ENCODE results near the gene IQGAP3. TPM values are rescaled to one million over a fixed set of nuclear protein-coding genes. Genes with fewer than 3 reads are reported as not detected.
A peak's percentile ranks its signal among the peaks of the same experiment; 100 is the strongest.

The IQGAP3 gene
- total and polyA plus RNA-seq, 2 experiments from 2014 or later = 11.9 to 31.8 TPM

DNA sequence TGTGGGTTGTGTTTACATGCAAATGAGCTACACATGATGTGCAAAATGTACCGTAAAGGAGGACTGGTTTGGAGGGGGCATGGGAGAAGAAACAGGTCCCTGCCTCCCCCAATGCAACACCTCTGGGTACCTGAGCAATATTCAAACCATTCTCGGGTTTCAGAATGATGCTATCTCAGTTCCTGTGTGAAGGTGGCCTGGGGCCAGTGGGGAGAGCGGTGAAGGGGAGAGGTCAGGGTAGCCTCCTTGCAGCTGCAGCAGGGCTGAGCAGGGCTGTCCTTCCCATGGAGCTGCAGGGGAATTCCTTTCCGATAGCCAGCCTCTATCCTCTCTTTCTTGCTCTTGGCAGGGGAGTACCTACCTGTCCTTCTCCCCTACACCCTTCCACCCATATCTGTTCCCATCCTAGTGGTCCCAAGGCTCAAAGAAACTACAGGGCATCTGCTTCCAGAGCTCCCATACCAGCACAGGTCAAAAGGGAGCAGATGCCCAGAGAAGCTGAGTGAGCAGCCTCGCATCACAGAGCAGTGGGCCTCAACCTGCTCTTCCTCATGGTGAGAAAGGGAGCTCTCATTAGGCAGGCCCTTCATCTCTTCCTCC, 83.7 kb downstream of the IQGAP3 start:
- Mint-ChIP-seq H3K4me1 (peaks cover 55% of the 10 kb centered on the region), H3K36me3 (ENCODE audit: low read depth) (peaks cover 3% of the 10 kb centered on the region; the same call in 2 of the 3 replicates), H3K4me3 (no peak overlapping the region; the same call in 2 of the 3 replicates), H3K27ac (no peak overlapping the region; the same call in 1 of the 2 replicates), H3K27me3 (ENCODE audit: insufficient read depth, low read depth, poor library complexity) (peaks cover 14% of the 10 kb centered on the region), H3K9me3 (no peaks in the 10 kb centered on the region; the same call in 2 of the 3 replicates)
- peak overlapping the region; percentile 80; the same call in 1 of the 2 replicates for H3K4me2 ChIP-seq
- no peaks in the 10 kb centered on the region for H3K9me2 ChIP-seq (ENCODE audit: insufficient read depth)
- H3K79me2 ChIP-seq (replicated peaks; ENCODE audit: insufficient read depth) = peaks cover 59% of the 10 kb centered on the region
- no peak overlapping the region for H3K27ac ChIP-seq (ENCODE audit: low read depth)
- peaks cover 7% of the 10 kb centered on the region for H4K20me1 ChIP-seq (replicated peaks; ENCODE audit: insufficient read depth)
- TF ChIP-seq ZNF114 (CRISPR knock-in tag; IDR thresholded peaks at IDR 0.05) (no peak), STAT1 (IDR thresholded peaks at IDR 0.05; ENCODE audit: unreplicated experiment) (no peak), JUNB (IDR thresholded peaks at IDR 0.05; ENCODE audit: unreplicated experiment) (no peak), EZH2 (IDR thresholded peaks at IDR 0.05; ENCODE audit: low read depth, unreplicated experiment) (no peak), POLR2AphosphoS5 (IDR thresholded peaks at IDR 0.05; ENCODE audit: low read depth) (no peak), CREB1 (CRISPR knock-in tag; IDR thresholded peaks at IDR 0.05; ENCODE audit: low read depth) (no peak), EZH2phosphoT487 (IDR thresholded peaks at IDR 0.05; ENCODE audit: unreplicated experiment) (no peak), NANOG (IDR thresholded peaks at IDR 0.05; ENCODE audit: borderline replicate concordance) (no peak), ZNF331 (CRISPR knock-in tag; IDR thresholded peaks at IDR 0.05; ENCODE audit: low read depth) (no peak)
- TF ChIP-seq, protein P1, sequence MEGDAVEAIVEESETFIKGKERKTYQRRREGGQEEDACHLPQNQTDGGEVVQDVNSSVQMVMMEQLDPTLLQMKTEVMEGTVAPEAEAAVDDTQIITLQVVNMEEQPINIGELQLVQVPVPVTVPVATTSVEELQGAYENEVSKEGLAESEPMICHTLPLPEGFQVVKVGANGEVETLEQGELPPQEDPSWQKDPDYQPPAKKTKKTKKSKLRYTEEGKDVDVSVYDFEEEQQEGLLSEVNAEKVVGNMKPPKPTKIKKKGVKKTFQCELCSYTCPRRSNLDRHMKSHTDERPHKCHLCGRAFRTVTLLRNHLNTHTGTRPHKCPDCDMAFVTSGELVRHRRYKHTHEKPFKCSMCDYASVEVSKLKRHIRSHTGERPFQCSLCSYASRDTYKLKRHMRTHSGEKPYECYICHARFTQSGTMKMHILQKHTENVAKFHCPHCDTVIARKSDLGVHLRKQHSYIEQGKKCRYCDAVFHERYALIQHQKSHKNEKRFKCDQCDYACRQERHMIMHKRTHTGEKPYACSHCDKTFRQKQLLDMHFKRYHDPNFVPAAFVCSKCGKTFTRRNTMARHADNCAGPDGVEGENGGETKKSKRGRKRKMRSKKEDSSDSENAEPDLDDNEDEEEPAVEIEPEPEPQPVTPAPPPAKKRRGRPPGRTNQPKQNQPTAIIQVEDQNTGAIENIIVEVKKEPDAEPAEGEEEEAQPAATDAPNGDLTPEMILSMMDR (conservative IDR thresholded peaks at IDR 0.05; ENCODE audit: low read depth in 2 of 2) = no peak
- TF ChIP-seq, protein P2, sequence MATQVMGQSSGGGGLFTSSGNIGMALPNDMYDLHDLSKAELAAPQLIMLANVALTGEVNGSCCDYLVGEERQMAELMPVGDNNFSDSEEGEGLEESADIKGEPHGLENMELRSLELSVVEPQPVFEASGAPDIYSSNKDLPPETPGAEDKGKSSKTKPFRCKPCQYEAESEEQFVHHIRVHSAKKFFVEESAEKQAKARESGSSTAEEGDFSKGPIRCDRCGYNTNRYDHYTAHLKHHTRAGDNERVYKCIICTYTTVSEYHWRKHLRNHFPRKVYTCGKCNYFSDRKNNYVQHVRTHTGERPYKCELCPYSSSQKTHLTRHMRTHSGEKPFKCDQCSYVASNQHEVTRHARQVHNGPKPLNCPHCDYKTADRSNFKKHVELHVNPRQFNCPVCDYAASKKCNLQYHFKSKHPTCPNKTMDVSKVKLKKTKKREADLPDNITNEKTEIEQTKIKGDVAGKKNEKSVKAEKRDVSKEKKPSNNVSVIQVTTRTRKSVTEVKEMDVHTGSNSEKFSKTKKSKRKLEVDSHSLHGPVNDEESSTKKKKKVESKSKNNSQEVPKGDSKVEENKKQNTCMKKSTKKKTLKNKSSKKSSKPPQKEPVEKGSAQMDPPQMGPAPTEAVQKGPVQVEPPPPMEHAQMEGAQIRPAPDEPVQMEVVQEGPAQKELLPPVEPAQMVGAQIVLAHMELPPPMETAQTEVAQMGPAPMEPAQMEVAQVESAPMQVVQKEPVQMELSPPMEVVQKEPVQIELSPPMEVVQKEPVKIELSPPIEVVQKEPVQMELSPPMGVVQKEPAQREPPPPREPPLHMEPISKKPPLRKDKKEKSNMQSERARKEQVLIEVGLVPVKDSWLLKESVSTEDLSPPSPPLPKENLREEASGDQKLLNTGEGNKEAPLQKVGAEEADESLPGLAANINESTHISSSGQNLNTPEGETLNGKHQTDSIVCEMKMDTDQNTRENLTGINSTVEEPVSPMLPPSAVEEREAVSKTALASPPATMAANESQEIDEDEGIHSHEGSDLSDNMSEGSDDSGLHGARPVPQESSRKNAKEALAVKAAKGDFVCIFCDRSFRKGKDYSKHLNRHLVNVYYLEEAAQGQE (IDR thresholded peaks at IDR 0.05; ENCODE audit: unreplicated experiment) = no peak
- TF ChIP-seq, protein P3, sequence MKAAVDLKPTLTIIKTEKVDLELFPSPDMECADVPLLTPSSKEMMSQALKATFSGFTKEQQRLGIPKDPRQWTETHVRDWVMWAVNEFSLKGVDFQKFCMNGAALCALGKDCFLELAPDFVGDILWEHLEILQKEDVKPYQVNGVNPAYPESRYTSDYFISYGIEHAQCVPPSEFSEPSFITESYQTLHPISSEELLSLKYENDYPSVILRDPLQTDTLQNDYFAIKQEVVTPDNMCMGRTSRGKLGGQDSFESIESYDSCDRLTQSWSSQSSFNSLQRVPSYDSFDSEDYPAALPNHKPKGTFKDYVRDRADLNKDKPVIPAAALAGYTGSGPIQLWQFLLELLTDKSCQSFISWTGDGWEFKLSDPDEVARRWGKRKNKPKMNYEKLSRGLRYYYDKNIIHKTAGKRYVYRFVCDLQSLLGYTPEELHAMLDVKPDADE (IDR thresholded peaks at IDR 0.05) = no peak
- TF ChIP-seq, protein P4, sequence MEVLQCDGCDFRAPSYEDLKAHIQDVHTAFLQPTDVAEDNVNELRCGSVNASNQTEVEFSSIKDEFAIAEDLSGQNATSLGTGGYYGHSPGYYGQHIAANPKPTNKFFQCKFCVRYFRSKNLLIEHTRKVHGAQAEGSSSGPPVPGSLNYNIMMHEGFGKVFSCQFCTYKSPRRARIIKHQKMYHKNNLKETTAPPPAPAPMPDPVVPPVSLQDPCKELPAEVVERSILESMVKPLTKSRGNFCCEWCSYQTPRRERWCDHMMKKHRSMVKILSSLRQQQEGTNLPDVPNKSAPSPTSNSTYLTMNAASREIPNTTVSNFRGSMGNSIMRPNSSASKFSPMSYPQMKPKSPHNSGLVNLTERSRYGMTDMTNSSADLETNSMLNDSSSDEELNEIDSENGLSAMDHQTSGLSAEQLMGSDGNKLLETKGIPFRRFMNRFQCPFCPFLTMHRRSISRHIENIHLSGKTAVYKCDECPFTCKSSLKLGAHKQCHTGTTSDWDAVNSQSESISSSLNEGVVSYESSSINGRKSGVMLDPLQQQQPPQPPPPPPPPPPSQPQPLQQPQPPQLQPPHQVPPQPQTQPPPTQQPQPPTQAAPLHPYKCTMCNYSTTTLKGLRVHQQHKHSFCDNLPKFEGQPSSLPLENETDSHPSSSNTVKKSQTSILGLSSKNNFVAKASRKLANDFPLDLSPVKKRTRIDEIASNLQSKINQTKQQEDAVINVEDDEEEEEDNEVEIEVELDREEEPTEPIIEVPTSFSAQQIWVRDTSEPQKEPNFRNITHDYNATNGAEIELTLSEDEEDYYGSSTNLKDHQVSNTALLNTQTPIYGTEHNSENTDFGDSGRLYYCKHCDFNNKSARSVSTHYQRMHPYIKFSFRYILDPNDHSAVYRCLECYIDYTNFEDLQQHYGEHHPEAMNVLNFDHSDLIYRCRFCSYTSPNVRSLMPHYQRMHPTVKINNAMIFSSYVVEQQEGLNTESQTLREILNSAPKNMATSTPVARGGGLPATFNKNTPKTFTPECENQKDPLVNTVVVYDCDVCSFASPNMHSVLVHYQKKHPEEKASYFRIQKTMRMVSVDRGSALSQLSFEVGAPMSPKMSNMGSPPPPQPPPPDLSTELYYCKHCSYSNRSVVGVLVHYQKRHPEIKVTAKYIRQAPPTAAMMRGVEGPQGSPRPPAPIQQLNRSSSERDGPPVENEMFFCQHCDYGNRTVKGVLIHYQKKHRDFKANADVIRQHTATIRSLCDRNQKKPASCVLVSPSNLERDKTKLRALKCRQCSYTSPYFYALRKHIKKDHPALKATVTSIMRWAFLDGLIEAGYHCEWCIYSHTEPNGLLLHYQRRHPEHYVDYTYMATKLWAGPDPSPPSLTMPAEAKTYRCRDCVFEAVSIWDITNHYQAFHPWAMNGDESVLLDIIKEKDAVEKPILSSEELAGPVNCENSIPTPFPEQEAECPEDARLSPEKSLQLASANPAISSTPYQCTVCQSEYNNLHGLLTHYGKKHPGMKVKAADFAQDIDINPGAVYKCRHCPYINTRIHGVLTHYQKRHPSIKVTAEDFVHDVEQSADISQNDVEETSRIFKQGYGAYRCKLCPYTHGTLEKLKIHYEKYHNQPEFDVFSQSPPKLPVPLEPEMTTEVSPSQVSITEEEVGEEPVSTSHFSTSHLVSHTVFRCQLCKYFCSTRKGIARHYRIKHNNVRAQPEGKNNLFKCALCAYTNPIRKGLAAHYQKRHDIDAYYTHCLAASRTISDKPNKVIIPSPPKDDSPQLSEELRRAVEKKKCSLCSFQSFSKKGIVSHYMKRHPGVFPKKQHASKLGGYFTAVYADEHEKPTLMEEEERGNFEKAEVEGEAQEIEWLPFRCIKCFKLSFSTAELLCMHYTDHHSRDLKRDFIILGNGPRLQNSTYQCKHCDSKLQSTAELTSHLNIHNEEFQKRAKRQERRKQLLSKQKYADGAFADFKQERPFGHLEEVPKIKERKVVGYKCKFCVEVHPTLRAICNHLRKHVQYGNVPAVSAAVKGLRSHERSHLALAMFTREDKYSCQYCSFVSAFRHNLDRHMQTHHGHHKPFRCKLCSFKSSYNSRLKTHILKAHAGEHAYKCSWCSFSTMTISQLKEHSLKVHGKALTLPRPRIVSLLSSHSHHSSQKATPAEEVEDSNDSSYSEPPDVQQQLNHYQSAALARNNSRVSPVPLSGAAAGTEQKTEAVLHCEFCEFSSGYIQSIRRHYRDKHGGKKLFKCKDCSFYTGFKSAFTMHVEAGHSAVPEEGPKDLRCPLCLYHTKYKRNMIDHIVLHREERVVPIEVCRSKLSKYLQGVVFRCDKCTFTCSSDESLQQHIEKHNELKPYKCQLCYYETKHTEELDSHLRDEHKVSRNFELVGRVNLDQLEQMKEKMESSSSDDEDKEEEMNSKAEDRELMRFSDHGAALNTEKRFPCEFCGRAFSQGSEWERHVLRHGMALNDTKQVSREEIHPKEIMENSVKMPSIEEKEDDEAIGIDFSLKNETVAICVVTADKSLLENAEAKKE (CRISPR knock-in tag; IDR thresholded peaks at IDR 0.05) = no peak
- H3F3A ChIP-seq (replicated peaks; ENCODE audit: low read depth) = no peaks in the 10 kb centered on the region
- no peak overlapping the region for H3K4me3 ChIP-seq
- no peak for ATAC-seq
- no peak overlapping the region for H2AFZ ChIP-seq
- peaks cover 36% of the 10 kb centered on the region for H3K4me1 ChIP-seq (ENCODE audit: insufficient read depth)
- no peaks in the 10 kb centered on the region; the same call in 1 of the 2 replicates for H3K36me3 ChIP-seq (ENCODE audit: insufficient read depth)
- H3K27me3 ChIP-seq (ENCODE audit: insufficient read depth) = no peaks in the 10 kb centered on the region
- DNase-seq (ENCODE audit: low spot score) = no peak

Measured in GM23338 (cell line).